K562 (cell line): ENCODE results near the gene ASPRV1. TPM values are rescaled to one million over a fixed set of nuclear protein-coding genes. Genes with fewer than 3 reads are reported as not detected.

Experiments used
- BCOR ChIP-seq: fragments of 450-650 bp; IDR thresholded peaks from 2 replicates; pipeline ENCODE4 v1.6.1; 2016
- CBX1 ChIP-seq: sonication (generic); IDR thresholded peaks from 2 replicates; pipeline ENCODE4 v1.6.1; 2016; ENCODE audit warnings: antibody characterized with exemption, low read depth, mild to moderate bottlenecking
- DIDO1 ChIP-seq: fragments of 450-650 bp; IDR thresholded peaks from 2 replicates; pipeline ENCODE4 v1.6.1; 2016; ENCODE audit warnings: low read depth, missing biosample characterization, missing genetic modification characterization
- DLX4 ChIP-seq: fragments of 250-450 bp; sonication (Bioruptor Pico); IDR thresholded peaks from 2 replicates; pipeline ENCODE4 v1.6.1; 2021; ENCODE audit warnings: mild to moderate bottlenecking
- GATA2 ChIP-seq: sonication (generic); formaldehyde crosslinking; IDR thresholded peaks from 2 replicates; pipeline ENCODE4 v1.4.0; 2020; ENCODE audit warnings: mild to moderate bottlenecking, missing genetic modification reagents
- GTF2B ChIP-seq: IDR thresholded peaks from 2 replicates; pipeline ENCODE4 v1.6.1; 2011; ENCODE audit not compliant: insufficient read length; ENCODE audit errors: extremely low read depth
- HINFP ChIP-seq: fragments of 450-650 bp; conservative IDR thresholded peaks from 2 replicates; pipeline ENCODE4 v1.6.1; 2016; ENCODE audit warnings: missing genetic modification characterization, low read depth, mild to moderate bottlenecking, control low read depth, missing compliant biosample characterization
- HSF4 ChIP-seq: fragments of 250-450 bp; sonication (Bioruptor Pico); IDR thresholded peaks from 2 replicates; pipeline ENCODE4 v2.1.2; 2022; ENCODE audit warnings: mild to moderate bottlenecking, moderate library complexity, borderline replicate concordance
- JUND ChIP-seq, 2 experiments: IDR thresholded peaks; 2 replicates in 1 of 2; 3 replicates in 1 of 2; pipeline ENCODE4 v1.6.1; 2011; ENCODE audit warnings: borderline replicate concordance in 2 of 2, low read depth in 2 of 2, low read length in 2 of 2, improper control_type of control experiment in 1 of 2, missing biosample characterization in 1 of 2, missing genetic modification characterization in 1 of 2, missing genetic modification reagents in 1 of 2
- MEIS2 ChIP-seq: fragments of 450-650 bp; IDR thresholded peaks from 2 replicates; pipeline ENCODE4 v1.6.1; 2014; ENCODE audit warnings: mild to moderate bottlenecking; ENCODE audit not compliant: partially characterized antibody
- NEUROD1 ChIP-seq: fragments of 150-350 bp; IDR thresholded peaks from 2 replicates; pipeline ENCODE4 v1.6.1; 2014; ENCODE audit warnings: borderline replicate concordance, low read length, low read depth; ENCODE audit not compliant: partially characterized antibody
- POLR2AphosphoS5 ChIP-seq: IDR thresholded peaks from 2 replicates; pipeline ENCODE4 v1.6.1; 2011; ENCODE audit warnings: mild to moderate bottlenecking, low read depth, low read length, moderate library complexity; ENCODE audit not compliant: control insufficient read depth, insufficient read depth
- SMARCA4 ChIP-seq: fragments of 450-650 bp; IDR thresholded peaks from 2 replicates; pipeline ENCODE4 v1.6.1; 2016
- SUPT5H ChIP-seq: fragments of 450-650 bp; IDR thresholded peaks from 2 replicates; pipeline ENCODE4 v1.6.1; 2016
- TAF15 ChIP-seq: fragments of 200-400 bp; formaldehyde crosslinking; IDR thresholded peaks from 2 replicates; pipeline ENCODE4 v1.6.1; 2017; ENCODE audit warnings: mild to moderate bottlenecking, low read depth, low read length, moderate library complexity
- TBL1XR1 ChIP-seq, 2 experiments: IDR thresholded peaks; 2 replicates each; pipeline ENCODE4 v1.6.1; 2012; ENCODE audit warnings: improper control_type of control experiment in 2 of 2, low read length in 2 of 2, mild to moderate bottlenecking in 1 of 2
- TSHZ1 ChIP-seq: fragments of 250-450 bp; sonication (Bioruptor Pico); IDR thresholded peaks from 2 replicates; pipeline ENCODE4 v1.4.0; 2020; ENCODE audit warnings: mild to moderate bottlenecking, moderate library complexity
- WHSC1 ChIP-seq: IDR thresholded peaks from one replicate; pipeline ENCODE4 v1.6.1; 2012; ENCODE audit warnings: low read length, control low read depth, inconsistent platforms
- ZBTB17 ChIP-seq: fragments of 450-650 bp; formaldehyde crosslinking; IDR thresholded peaks from 2 replicates; pipeline ENCODE4 v1.4.0; 2020; ENCODE audit warnings: mild to moderate bottlenecking
- ZFX ChIP-seq: sonication (generic); formaldehyde crosslinking; IDR thresholded peaks from 2 replicates; pipeline ENCODE4 v1.8.0; 2022; ENCODE audit warnings: mild to moderate bottlenecking, missing genetic modification reagents, moderate library complexity
- ZNF217 ChIP-seq: sonication (generic); formaldehyde crosslinking; IDR thresholded peaks from 2 replicates; pipeline ENCODE4 v1.8.0; 2022; ENCODE audit warnings: mild to moderate bottlenecking, missing genetic modification reagents
- ZNF778 ChIP-seq: fragments of 450-650 bp; formaldehyde crosslinking; IDR thresholded peaks from 2 replicates; pipeline ENCODE4 v1.4.0; 2020; ENCODE audit warnings: mild to moderate bottlenecking, moderate library complexity
- polyA plus RNA-seq, 8 experiments: library from polyadenylated mRNA; depleted of rRNA in 4 of 8; stranded (reverse) in 5 of 8; unstranded in 3 of 8; fragments of >200 nt; fragmentation: Nextera tagmentation in 2 of 8; fragmentation: Illumina TruSeq in 1 of 8; extraction: Ambion mirVana in 2 of 8; extraction: Trizol in 1 of 8; gene quantifications; 2 replicates each; pipeline versions ENCODE4 v1.2.1 to v1.2.3, GENCODE V29; 2011 to 2014; ENCODE audit warnings: inconsistent platforms in 1 of 8, missing spikeins in 1 of 8
- total RNA-seq, 7 experiments: library from RNA; depleted of rRNA in 6 of 7; stranded (reverse); fragments of >200 nt in 6 of 7; fragmentation: Illumina TruSeq in 2 of 7; extraction: Trizol in 2 of 7; gene quantifications; 2 replicates each; pipeline versions ENCODE4 v1.2.1 to v1.2.3, GENCODE V29; 2011 to 2021; ENCODE audit warnings: low replicate concordance in 1 of 7

ASPRV1 gene
- total and polyA plus RNA-seq, 9 of the 15 experiments (the other 6 are each of a cell fraction or from before 2014, with no cell fraction given): 0.17 to 0.72 (median 0.47) TPM; not detected in 1

GRCh38 chr2:69914164-69914949 is 47.1 kb downstream of the ASPRV1 start (continued):
- TF ChIP-seq TAF15: no peak
- TF ChIP-seq ZNF778: no peak
- TF ChIP-seq NEUROD1: no peak
- peak; percentile 95 for TF ChIP-seq JUND (IDR thresholded peaks at IDR 0.05; ENCODE audit: borderline replicate concordance, low read depth, low read length)
- peak; percentile 92 for TF ChIP-seq JUND (tag; IDR thresholded peaks at IDR 0.05; ENCODE audit: borderline replicate concordance, low read depth, low read length)
- no peak for TF ChIP-seq TSHZ1 (CRISPR knock-in tag)
- TF ChIP-seq SMARCA4: no peak
- no peak for TF ChIP-seq ZNF217
- no peak for TF ChIP-seq GTF2B
- peak; percentile 53; the same call in 1 of the 2 replicates for TF ChIP-seq BCOR
- no peak for TF ChIP-seq DLX4
- TF ChIP-seq SUPT5H: peak; percentile 80
- TF ChIP-seq ZBTB17 (CRISPR knock-in tag): peak; percentile 83
- peak; percentile 96 for TF ChIP-seq ZFX (CRISPR knock-in tag)
- TF ChIP-seq HSF4 (CRISPR knock-in tag): no peak
- no peak for TF ChIP-seq WHSC1
- no peak for TF ChIP-seq MEIS2
- peak; percentile 82 for TF ChIP-seq POLR2AphosphoS5
- no peak for TF ChIP-seq HINFP (tag)
- peak; percentile 73 for TF ChIP-seq CBX1
- TF ChIP-seq TBL1XR1 (IDR thresholded peaks at IDR 0.05; ENCODE audit: low read length in 2 of 2): peak in 1 of 2 experiments; percentile 71; a peak in 1 of 4 replicates
- no peak for TF ChIP-seq DIDO1
- TF ChIP-seq GATA2 (CRISPR knock-in tag): no peak
